SK-N-SH (cell line): ENCODE measurements around the gene RPH3AL.

Experiments
- ELF1 ChIP-seq: IDR thresholded peaks from 2 replicates; pipeline ENCODE4 v1.4.0; 2012
- EP300 ChIP-seq, 2 experiments: IDR thresholded peaks; 2 replicates each; pipeline versions ENCODE4 v1.4.0 to v1.6.1; 2012; ENCODE audit warnings: borderline replicate concordance in 1 of 2, low read depth in 1 of 2, low read length in 1 of 2
- MEF2A ChIP-seq: IDR thresholded peaks from 2 replicates; pipeline ENCODE4 v1.4.0; 2012; ENCODE audit warnings: low read depth, borderline replicate concordance
- POLR2AphosphoS5 ChIP-seq: IDR thresholded peaks from 2 replicates; pipeline ENCODE4 v1.6.1; 2012; ENCODE audit warnings: low read depth, low read length
- TCF12 ChIP-seq: IDR thresholded peaks from 2 replicates; pipeline ENCODE4 v1.4.0; 2012
- TF ChIP-seq, protein P1 (sequence below): IDR thresholded peaks from 2 replicates; pipeline ENCODE4 v1.6.1; 2012; ENCODE audit warnings: mild to moderate bottlenecking, low read depth, low read length, moderate library complexity
- TF ChIP-seq, protein P2 (sequence below): fragments of 200-600 bp; sonication (generic); IDR thresholded peaks from 2 replicates; pipeline ENCODE4 v1.6.1; 2017; ENCODE audit warnings: antibody characterized with exemption, mild to moderate bottlenecking, moderate library complexity
- TF ChIP-seq, protein P3 (sequence below): IDR thresholded peaks from 2 replicates; pipeline ENCODE4 v1.4.0; 2012; ENCODE audit warnings: low read depth

DNA sequence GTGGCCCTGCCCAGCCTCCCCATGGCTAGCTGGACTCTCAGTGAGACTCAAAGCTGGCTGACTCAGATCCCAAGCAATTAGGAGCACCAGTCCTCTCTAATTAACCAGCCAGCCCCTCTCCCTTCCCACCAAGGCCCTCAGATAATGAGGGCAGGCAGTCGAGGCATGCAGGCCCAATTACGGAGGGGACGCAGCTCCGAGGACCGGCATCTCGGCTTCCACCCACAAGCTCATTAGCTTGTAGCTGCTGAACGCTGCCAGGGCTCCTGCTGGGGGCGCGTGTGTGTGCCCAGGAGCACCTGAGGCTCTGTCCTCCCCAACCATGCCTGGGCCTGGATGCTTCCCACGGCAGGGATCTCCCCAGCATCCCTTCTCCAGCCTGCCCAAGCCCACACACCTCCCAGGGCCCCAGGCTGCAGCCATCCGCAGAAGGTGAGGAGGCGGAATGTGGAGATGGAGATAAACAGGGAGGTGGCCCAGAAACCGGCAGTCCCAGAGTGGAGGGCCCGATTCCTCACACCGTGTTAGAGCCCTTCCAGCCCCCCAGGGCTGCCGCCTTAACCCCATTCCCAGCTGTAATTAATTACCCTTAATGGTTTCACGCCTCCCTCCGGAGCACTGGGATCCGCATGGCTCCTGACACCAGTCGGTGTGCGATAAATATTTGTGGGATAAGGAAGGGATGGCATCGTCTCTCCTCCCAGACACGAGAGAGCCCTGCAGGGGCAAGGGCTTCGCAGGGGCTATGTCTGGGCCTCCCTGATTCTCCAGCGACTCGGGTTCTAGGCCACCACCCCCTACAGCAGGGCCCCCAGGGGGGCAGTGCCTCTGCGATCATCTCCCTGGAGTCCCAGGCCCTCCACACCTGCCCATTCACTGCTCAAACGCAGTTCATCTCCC lies 42.2 kb downstream of the RPH3AL start:
- TF ChIP-seq, protein P1, sequence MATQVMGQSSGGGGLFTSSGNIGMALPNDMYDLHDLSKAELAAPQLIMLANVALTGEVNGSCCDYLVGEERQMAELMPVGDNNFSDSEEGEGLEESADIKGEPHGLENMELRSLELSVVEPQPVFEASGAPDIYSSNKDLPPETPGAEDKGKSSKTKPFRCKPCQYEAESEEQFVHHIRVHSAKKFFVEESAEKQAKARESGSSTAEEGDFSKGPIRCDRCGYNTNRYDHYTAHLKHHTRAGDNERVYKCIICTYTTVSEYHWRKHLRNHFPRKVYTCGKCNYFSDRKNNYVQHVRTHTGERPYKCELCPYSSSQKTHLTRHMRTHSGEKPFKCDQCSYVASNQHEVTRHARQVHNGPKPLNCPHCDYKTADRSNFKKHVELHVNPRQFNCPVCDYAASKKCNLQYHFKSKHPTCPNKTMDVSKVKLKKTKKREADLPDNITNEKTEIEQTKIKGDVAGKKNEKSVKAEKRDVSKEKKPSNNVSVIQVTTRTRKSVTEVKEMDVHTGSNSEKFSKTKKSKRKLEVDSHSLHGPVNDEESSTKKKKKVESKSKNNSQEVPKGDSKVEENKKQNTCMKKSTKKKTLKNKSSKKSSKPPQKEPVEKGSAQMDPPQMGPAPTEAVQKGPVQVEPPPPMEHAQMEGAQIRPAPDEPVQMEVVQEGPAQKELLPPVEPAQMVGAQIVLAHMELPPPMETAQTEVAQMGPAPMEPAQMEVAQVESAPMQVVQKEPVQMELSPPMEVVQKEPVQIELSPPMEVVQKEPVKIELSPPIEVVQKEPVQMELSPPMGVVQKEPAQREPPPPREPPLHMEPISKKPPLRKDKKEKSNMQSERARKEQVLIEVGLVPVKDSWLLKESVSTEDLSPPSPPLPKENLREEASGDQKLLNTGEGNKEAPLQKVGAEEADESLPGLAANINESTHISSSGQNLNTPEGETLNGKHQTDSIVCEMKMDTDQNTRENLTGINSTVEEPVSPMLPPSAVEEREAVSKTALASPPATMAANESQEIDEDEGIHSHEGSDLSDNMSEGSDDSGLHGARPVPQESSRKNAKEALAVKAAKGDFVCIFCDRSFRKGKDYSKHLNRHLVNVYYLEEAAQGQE = no peak
- TF ChIP-seq, protein P2, sequence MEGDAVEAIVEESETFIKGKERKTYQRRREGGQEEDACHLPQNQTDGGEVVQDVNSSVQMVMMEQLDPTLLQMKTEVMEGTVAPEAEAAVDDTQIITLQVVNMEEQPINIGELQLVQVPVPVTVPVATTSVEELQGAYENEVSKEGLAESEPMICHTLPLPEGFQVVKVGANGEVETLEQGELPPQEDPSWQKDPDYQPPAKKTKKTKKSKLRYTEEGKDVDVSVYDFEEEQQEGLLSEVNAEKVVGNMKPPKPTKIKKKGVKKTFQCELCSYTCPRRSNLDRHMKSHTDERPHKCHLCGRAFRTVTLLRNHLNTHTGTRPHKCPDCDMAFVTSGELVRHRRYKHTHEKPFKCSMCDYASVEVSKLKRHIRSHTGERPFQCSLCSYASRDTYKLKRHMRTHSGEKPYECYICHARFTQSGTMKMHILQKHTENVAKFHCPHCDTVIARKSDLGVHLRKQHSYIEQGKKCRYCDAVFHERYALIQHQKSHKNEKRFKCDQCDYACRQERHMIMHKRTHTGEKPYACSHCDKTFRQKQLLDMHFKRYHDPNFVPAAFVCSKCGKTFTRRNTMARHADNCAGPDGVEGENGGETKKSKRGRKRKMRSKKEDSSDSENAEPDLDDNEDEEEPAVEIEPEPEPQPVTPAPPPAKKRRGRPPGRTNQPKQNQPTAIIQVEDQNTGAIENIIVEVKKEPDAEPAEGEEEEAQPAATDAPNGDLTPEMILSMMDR = no peak
- TF ChIP-seq EP300 (IDR thresholded peaks at IDR 0.05; ENCODE audit: borderline replicate concordance in 1 of 2, low read depth in 1 of 2, low read length in 1 of 2) (no peak), ELF1 (no peak), MEF2A (no peak), POLR2AphosphoS5 (no peak), TCF12 (no peak)
- TF ChIP-seq, protein P3, sequence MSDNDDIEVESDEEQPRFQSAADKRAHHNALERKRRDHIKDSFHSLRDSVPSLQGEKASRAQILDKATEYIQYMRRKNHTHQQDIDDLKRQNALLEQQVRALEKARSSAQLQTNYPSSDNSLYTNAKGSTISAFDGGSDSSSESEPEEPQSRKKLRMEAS = no peak
